Naive thymus-derived CD8-positive, alpha-beta T cell (primary cell): ENCODE measurements around the gene PPIG. TPM values are rescaled to one million over a fixed set of nuclear protein-coding genes. Genes with fewer than 3 reads are reported as not detected.
"Not testable (repeated sequence)": the region's sequence is repeated elsewhere in the genome, so short reads cannot be mapped to it uniquely, and the experiment has no call there.

ENCODE experiments used
- ATAC-seq, 2 donors: fragments of 150-1000 bp; cut with Tn5 transposase in 1 of 2; sonication (Bioruptor Pico), chemical (Tn5 transposase) in 1 of 2; 1 replicate in 1 of 2; 2 replicates in 1 of 2; pipeline ENCODE4 v1.10.0; 2021; ENCODE audit warnings: mild to moderate bottlenecking in 2 of 2, moderate library complexity in 2 of 2
- POLR2A ChIA-PET: fragments of 350-600 bp; sonication (Branson Sonifier 250); formaldehyde crosslinking; loops from one replicate; lab custom pipeline; 2021; ENCODE audit warnings: antibody characterized with exemption; lab: Charles Lee
- DNase-seq, 10 donors: peaks; one replicate each; pipeline versions ENCODE4 v3.0.0 to v3.0.0-alpha.2; 2020 to 2022
- H3K27ac Mint-ChIP-seq, 10 donors: one replicate each; pipeline ENCODE4 v1.8.0; 2020 to 2022; ENCODE audit warnings: mild to moderate bottlenecking in 10 of 10, mixed read lengths in 10 of 10, moderate library complexity in 4 of 10, inconsistent platforms in 1 of 10
- H3K27me3 Mint-ChIP-seq, 5 donors: one replicate each; pipeline ENCODE4 v1.8.0; 2021 to 2022; ENCODE audit warnings: mixed read lengths in 5 of 5
- H3K36me3 Mint-ChIP-seq, 3 donors: one replicate each; pipeline ENCODE4 v1.8.0; 2020 to 2022; ENCODE audit warnings: mixed read lengths in 3 of 3, mild to moderate bottlenecking in 2 of 3, inconsistent platforms in 1 of 3
- H3K4me1 Mint-ChIP-seq, 4 donors: one replicate each; pipeline ENCODE4 v1.8.0; 2021 to 2022; ENCODE audit warnings: mixed read lengths in 4 of 4
- H3K4me3 Mint-ChIP-seq, 10 donors: one replicate each; pipeline ENCODE4 v1.8.0; 2020 to 2022; ENCODE audit warnings: mild to moderate bottlenecking in 10 of 10, mixed read lengths in 10 of 10, moderate library complexity in 6 of 10, inconsistent platforms in 1 of 10
- H3K9me3 Mint-ChIP-seq, 9 donors: one replicate each; pipeline ENCODE4 v1.8.0; 2020 to 2022; ENCODE audit warnings: mixed read lengths in 9 of 9, mild to moderate bottlenecking in 3 of 9, inconsistent platforms in 1 of 9, moderate library complexity in 1 of 9
- polyA plus RNA-seq, 3 donors: library from polyadenylated mRNA; unstranded; fragments of 300-500 nt; fragmentation: Illumina TruSeq; gene quantifications; one replicate each; pipeline ENCODE4 v1.2.3, GENCODE V29; 2021
- total RNA-seq, 8 experiments: library from RNA in 2 of 8; stranded (reverse) in 2 of 8; gene quantifications; one replicate each; pipeline ENCODE4 v1.2.3 and lab custom pipeline; 2021 to 2026

The PPIG gene
- total and polyA plus RNA-seq, 5 experiments from 2014 or later: 63.4 to 88.2 (median 82.7) TPM

DNA sequence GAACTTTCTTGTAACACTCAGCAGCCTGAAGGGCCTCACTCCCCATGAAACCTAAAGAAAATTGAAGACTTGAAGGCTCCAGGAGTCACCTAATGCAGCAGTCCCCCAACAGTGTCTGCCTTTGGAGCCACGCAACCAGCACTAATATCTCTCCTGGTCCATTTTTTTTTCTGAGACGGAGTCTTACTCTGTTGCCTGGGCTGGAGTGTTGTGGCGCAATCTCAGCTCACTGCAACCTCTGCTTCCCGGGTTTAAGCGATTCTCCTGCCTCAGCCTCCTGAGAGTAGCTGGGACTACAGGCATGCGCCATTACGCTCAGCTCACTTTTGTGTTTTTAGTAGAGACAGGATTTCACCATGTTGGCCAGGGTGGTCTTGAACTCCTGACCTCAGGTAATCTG lies 12.4 kb downstream of the PPIG start:
- ATAC-seq, DNase-seq, H3K9me3 Mint-ChIP-seq, POLR2A ChIA-PET, H3K27me3 Mint-ChIP-seq: not testable (repeated sequence)
- peaks cover 12 to 51% (median 34%) of the 10 kb centered on the region in 4 donors for H3K4me1 Mint-ChIP-seq
- H3K36me3 Mint-ChIP-seq: peaks cover 0 to 31% (median 2%) of the 10 kb centered on the region in 3 donors
- peak overlapping the region in 2 of 10 donors; percentile 35 to 57 for H3K27ac Mint-ChIP-seq
- peak overlapping the region in 1 of 10 donors; percentile 3 for H3K4me3 Mint-ChIP-seq

DNA sequence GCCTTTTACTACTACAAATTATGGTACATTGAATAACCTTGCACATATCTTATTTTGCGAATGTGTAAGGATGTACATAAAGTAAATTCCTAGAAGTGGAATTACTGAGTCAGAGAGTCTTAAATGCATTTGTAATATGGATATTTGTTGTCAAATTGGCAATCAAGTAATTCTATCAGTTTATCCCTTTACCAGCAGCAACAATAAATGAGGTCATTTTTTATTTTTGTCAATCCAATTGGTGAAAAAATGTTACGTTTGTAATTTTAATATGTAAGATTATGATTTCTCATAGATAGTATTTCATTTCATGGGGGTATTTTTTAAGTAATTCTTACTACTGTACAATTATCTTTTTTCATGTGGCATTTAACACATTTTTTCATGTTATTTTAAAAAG lies 14.8 kb downstream of the PPIG start:
- Mint-ChIP-seq H3K36me3 (peaks cover 0 to 40% (median 2%) of the 10 kb centered on the region in 3 donors), H3K4me1 (peaks cover 14 to 45% (median 40%) of the 10 kb centered on the region in 4 donors), H3K9me3 (no peaks in the 10 kb centered on the region), H3K27ac (no peak overlapping the region), H3K27me3 (no peaks in the 10 kb centered on the region), H3K4me3 (no peak overlapping the region)
- ATAC-seq (no peak), DNase-seq (no peak)
- POLR2A ChIA-PET: no interaction called here

DNA sequence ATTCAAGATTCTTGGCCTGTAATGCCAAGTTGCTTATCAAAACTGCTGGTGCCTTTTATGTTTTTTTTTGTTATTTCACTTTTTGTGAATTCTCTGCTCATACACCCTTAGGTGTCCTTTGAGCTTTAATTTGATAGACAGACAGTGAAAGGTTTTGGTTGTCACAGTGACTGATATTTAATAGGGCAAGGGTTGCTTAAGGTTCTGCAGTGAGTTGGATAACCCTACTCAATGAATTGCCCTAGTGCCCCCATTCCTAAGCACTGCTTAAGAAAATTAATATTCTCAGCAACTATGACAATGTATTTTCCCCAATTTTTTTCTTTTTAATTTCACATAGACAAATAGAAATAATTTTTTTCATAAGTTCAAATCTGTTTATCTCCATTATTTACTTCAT lies 15.4 kb downstream of the PPIG start:
- Mint-ChIP-seq H3K27ac (no peak overlapping the region), H3K27me3 (no peaks in the 10 kb centered on the region), H3K36me3 (peaks cover 0 to 45% (median 2%) of the 10 kb centered on the region in 3 donors), H3K4me3 (peak overlapping the region in 1 of 10 donors; percentile 12), H3K9me3 (no peaks in the 10 kb centered on the region), H3K4me1 (peaks cover 14 to 44% (median 38%) of the 10 kb centered on the region in 4 donors)
- POLR2A ChIA-PET: no interaction called here
- DNase-seq (no peak), ATAC-seq (no peak)

DNA sequence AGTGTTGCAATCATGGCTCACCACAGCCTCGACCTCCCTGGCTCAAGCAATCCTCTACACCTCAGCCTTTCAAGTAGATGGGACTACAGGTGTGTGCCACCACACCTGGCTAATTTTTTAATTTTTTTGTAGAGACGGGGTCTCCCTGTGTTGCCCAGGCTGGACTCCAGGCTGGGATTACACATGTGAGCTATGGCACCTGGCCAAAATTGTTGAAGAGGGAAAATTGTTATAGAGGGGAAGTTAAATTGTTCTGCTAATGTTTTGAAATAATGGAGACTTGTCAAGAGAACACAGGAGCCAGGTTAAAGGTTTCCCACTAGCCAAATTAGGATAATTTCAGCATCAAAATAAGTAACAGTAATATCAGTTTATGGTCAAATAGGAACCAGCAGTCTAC lies 25.1 kb downstream of the PPIG start:
- peak overlapping the region in 1 of 10 donors; percentile 75 for H3K27ac Mint-ChIP-seq
- no peak overlapping the region for H3K4me3 Mint-ChIP-seq
- H3K27me3 Mint-ChIP-seq: no peaks in the 10 kb centered on the region
- H3K9me3 Mint-ChIP-seq: no peaks in the 10 kb centered on the region
- H3K4me1 Mint-ChIP-seq: peaks cover 0 to 6% (median 2%) of the 10 kb centered on the region in 4 donors
- POLR2A ChIA-PET: no interaction called here
- no peak for ATAC-seq
- H3K36me3 Mint-ChIP-seq: peaks cover 10 to 89% (median 46%) of the 10 kb centered on the region in 3 donors
- no peak for DNase-seq

DNA sequence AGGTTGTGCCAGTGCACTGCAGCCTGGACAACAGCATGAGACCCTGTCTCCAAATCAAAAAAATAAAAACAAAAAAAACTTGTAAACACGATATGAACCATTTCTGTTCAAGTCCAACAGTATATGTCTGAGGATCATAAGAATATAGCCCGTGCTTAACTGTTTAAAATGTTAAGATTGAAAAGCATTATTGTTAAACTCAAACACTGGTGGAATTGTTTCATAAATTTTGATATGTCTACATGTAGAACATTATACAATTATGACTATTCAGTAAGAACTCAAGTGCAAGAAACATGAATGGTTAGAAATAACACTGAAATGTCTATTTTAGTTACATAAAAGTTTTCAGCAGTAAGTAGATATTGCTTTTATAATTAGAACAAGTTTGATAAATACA lies 29.7 kb downstream of the PPIG start:
- H3K4me3 Mint-ChIP-seq: no peak overlapping the region
- H3K27me3 Mint-ChIP-seq: no peaks in the 10 kb centered on the region
- POLR2A ChIA-PET: no interaction called here
- peaks cover 15 to 29% (median 22%) of the 10 kb centered on the region in 4 donors for H3K4me1 Mint-ChIP-seq
- peaks cover 0 to 12% (median 0%) of the 10 kb centered on the region in 9 donors for H3K9me3 Mint-ChIP-seq
- no peak overlapping the region for H3K27ac Mint-ChIP-seq
- DNase-seq: no peak
- no peak for ATAC-seq
- peaks cover 22 to 94% (median 83%) of the 10 kb centered on the region in 3 donors for H3K36me3 Mint-ChIP-seq

DNA sequence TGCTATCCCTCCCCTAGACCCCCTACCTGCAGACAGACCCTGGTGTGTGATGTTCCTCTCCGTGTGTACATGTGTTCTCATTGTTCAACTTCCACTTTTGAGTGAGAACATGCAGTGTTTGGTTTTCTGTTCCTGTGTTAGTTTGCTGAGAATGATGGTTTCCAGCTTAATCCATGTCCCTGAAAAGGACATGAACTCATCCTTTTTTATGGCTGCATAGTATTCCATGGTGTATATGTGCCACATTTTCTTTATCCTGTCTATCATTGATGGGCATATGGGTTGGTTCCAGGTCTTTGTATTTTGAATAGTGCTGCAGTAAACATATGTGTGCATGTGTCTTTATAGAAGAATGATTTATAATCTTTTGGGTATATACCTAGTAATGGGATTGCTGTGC lies 31.8 kb downstream of the PPIG start:
- H3K27ac Mint-ChIP-seq, ATAC-seq, POLR2A ChIA-PET: not testable (repeated sequence)

DNA sequence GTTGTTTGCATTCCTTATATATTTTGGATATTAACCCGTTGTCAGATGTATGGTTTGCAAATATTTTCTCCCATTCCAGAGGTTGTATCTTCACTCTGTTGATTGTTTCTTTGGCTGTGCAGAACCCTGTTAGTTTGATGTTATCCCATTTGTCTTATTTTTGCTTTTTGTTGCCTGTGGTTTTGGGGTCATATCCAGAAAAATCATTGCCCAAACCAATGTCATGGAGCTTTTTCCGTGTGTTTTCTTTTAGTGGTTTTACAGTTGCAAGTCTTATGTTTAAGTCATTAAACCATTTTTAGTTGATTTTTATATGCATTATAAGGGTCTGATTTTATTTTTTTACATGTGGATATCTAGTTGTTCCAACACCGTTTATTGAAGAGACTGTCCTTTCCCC lies 35.8 kb downstream of the PPIG start:
- no peak for DNase-seq
- peaks cover 0 to 12% (median 0%) of the 10 kb centered on the region in 9 donors for H3K9me3 Mint-ChIP-seq
- H3K4me3 Mint-ChIP-seq: no peak overlapping the region
- H3K27ac Mint-ChIP-seq: peak overlapping the region in 2 of 10 donors; percentile 15 to 60
- H3K27me3 Mint-ChIP-seq: no peaks in the 10 kb centered on the region
- H3K4me1 Mint-ChIP-seq: peaks cover 30 to 46% (median 37%) of the 10 kb centered on the region in 4 donors
- ATAC-seq: no peak
- POLR2A ChIA-PET: no interaction called here
- peaks cover 19 to 90% (median 53%) of the 10 kb centered on the region in 3 donors for H3K36me3 Mint-ChIP-seq

More for the DNA sequence above, 31.8 kb downstream of the PPIG start:
- not testable (repeated sequence) for H3K4me3 Mint-ChIP-seq, DNase-seq, H3K27me3 Mint-ChIP-seq
- Mint-ChIP-seq H3K36me3 (peaks cover 13 to 94% (median 79%) of the 10 kb centered on the region in 3 donors), H3K4me1 (peaks cover 22 to 37% (median 32%) of the 10 kb centered on the region in 4 donors), H3K9me3 (peaks cover 0 to 12% (median 0%) of the 10 kb centered on the region in 9 donors)

DNA sequence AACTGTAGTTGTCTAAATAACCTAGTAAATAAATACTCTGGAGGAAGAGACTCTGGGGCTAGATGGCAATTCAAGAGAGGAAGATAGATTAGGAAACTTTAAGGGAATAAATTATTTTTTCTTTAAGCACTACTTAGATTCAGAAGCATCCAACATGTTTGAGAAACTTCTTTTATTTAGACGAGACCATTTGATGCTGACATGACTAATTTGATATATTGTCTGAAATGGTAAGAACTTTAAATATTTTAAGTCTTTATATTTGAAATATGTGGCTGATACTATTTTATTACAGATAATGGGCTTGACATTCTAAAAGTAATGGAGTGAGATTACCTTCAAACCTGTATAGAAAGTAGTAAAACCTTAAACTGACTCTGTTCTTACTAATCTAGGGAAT lies 36.4 kb downstream of the PPIG start:
- H3K4me3 Mint-ChIP-seq: no peak overlapping the region
- ATAC-seq: no peak
- peaks cover 0 to 12% (median 0%) of the 10 kb centered on the region in 9 donors for H3K9me3 Mint-ChIP-seq
- DNase-seq: no peak
- POLR2A ChIA-PET: no interaction called here
- peaks cover 19 to 90% (median 49%) of the 10 kb centered on the region in 3 donors for H3K36me3 Mint-ChIP-seq
- no peaks in the 10 kb centered on the region for H3K27me3 Mint-ChIP-seq
- no peak overlapping the region for H3K27ac Mint-ChIP-seq
- peaks cover 30 to 46% (median 37%) of the 10 kb centered on the region in 4 donors for H3K4me1 Mint-ChIP-seq

DNA sequence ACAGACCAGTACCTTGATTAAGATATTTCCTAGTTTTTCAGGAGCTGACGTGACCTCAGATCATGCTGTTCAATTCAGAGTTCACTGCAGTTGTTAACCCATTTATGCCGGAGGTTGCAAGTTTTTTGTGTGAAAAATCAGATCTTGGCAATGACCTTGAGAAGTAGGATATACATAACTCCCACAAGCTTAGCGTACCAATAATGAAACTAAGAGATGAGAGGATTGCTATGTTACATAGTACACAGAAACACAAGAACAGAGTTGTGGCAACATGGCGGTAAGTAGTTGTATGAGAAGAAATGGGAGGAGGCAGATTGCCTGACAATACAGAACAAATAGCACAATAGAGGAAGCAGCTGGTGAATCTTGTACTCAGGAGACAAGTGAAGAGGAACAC lies 39.1 kb downstream of the PPIG start:
- peak overlapping the region in 2 of 10 donors; percentile 6 to 21 for H3K27ac Mint-ChIP-seq
- no peak for DNase-seq
- peaks cover 19 to 32% (median 23%) of the 10 kb centered on the region in 4 donors for H3K4me1 Mint-ChIP-seq
- peaks cover 9 to 86% (median 30%) of the 10 kb centered on the region in 3 donors for H3K36me3 Mint-ChIP-seq
- ATAC-seq: no peak
- POLR2A ChIA-PET: no interaction called here
- no peak overlapping the region for H3K4me3 Mint-ChIP-seq
- H3K27me3 Mint-ChIP-seq: no peaks in the 10 kb centered on the region
- H3K9me3 Mint-ChIP-seq: no peaks in the 10 kb centered on the region

DNA sequence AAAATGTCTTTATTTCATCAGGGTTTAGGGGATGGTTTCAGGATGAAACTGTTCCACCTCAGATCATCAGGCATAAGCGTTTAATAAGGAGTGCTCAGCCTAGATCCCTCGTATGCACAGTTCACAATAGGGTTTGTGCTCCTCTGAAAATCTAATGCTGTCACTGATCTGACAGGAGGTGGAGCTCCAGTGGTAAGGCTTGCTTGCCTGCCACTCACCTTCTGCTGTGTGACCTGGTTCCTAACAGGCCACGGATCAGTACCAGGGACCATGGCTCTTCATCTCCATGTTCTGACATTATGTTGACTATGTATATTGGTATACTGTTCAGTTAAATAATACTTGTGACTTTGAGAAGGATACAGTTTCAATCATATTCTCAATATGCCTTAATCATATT lies 41.6 kb downstream of the PPIG start:
- no peak overlapping the region for H3K4me3 Mint-ChIP-seq
- H3K36me3 Mint-ChIP-seq: peaks cover 5 to 77% (median 18%) of the 10 kb centered on the region in 3 donors
- POLR2A ChIA-PET: no interaction called here
- peaks cover 6 to 10% (median 7%) of the 10 kb centered on the region in 4 donors for H3K4me1 Mint-ChIP-seq
- no peaks in the 10 kb centered on the region for H3K9me3 Mint-ChIP-seq
- H3K27me3 Mint-ChIP-seq: no peaks in the 10 kb centered on the region
- DNase-seq: no peak
- peak overlapping the region in 2 of 10 donors; percentile 0 to 79 for H3K27ac Mint-ChIP-seq
- no peak for ATAC-seq

DNA sequence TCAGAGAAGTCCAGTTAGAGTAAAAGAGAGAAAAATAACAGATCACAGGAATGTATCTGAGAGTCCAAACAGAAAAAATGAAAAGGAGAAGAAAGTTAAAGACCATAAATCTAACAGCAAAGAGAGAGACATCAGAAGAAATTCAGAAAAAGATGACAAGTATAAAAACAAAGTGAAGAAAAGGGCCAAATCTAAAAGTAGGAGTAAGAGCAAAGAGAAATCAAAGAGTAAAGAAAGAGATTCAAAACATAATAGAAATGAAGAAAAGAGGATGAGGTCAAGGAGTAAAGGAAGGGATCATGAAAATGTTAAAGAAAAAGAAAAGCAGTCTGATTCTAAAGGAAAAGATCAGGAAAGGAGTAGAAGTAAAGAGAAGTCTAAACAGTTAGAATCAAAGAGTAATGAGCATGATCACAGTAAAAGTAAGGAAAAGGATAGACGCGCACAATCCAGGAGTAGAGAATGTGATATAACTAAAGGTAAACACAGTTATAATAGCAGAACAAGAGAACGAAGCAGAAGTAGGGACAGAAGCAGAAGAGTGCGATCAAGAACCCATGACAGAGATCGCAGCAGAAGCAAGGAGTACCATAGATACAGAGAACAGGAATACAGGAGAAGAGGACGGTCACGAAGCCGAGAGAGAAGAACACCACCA lies 52.4 kb downstream of the PPIG start:
- Mint-ChIP-seq H3K36me3 (peaks cover 2 to 29% (median 20%) of the 10 kb centered on the region in 3 donors), H3K9me3 (no peaks in the 10 kb centered on the region), H3K27me3 (no peaks in the 10 kb centered on the region), H3K27ac (no peak overlapping the region), H3K4me3 (no peak overlapping the region), H3K4me1 (no peaks in the 10 kb centered on the region)
- ATAC-seq: no peak
- no peak for DNase-seq
- POLR2A ChIA-PET: no interaction called here

DNA sequence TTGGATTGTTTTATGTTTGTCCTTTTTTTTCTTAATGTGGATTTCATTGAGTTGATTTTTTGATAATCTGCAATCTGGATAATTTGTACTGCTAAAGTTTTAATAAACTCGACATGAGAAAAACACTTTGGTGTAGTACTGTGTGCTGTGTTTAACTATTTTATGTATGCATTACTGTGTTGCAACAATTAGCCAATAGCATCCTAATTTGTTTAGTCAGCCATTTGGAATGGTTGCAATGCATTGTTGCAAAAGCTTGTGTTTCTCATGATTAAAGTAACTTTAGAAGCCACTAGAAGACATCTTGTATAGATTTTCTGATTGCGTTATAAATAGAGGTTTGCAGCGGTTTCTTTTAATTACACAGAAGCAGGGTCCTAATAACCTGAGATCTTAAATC lies 53.5 kb downstream of the PPIG start:
- POLR2A ChIA-PET: no interaction called here
- Mint-ChIP-seq H3K27me3 (no peaks in the 10 kb centered on the region), H3K36me3 (peaks cover 0 to 28% (median 10%) of the 10 kb centered on the region in 3 donors), H3K9me3 (peaks cover 0 to 7% (median 0%) of the 10 kb centered on the region in 9 donors), H3K27ac (no peak overlapping the region), H3K4me1 (no peaks in the 10 kb centered on the region), H3K4me3 (no peak overlapping the region)
- ATAC-seq (no peak), DNase-seq (no peak)

DNA sequence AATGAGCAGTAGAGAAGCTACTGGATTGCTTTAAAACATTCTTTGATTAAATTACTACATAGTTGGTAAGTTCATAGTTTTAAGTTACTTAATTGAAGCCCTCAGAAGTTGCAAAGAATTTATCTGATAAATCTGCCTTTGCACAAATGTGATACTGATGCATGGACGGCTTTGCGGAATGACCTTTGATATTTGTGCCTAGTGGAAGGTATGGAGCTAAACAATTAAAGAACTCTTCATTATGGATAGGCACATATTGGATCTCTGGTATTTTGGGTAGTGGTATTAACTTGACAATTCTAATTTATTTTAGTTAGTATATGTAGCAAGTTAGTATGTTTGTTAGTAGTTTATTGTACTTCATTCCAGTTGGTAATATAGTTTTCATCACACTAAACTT lies 56.0 kb downstream of the PPIG start:
- Mint-ChIP-seq H3K9me3 (peaks cover 0 to 17% (median 5%) of the 10 kb centered on the region in 9 donors), H3K27me3 (no peaks in the 10 kb centered on the region), H3K36me3 (peaks cover 0 to 24% (median 10%) of the 10 kb centered on the region in 3 donors), H3K27ac (no peak overlapping the region), H3K4me1 (no peaks in the 10 kb centered on the region), H3K4me3 (no peak overlapping the region)
- POLR2A ChIA-PET: no interaction called here
- ATAC-seq: no peak
- no peak for DNase-seq
